BLaER1 treated with 17β-estradiol and CSF1 and Interleukin-3, amounts not matched to agents 10 nM and 100 nM (cell line): ENCODE results near the gene TBL2.
"Not testable (repeated sequence)": the region's sequence is repeated elsewhere in the genome, so short reads cannot be mapped to it uniquely, and the experiment has no call there.

ENCODE experiments used
- H3K27ac ChIP-seq, 11 experiments: shearing (Covaris generic); formaldehyde crosslinking; 2 replicates each; pipeline ENCODE4 v1.8.1; 2022
- H3K27me3 ChIP-seq, 11 experiments: shearing (Covaris generic); formaldehyde crosslinking; 2 replicates each; pipeline ENCODE4 v1.8.1; 2022
- H3K36me3 ChIP-seq, 11 experiments: shearing (Covaris generic); formaldehyde crosslinking; 2 replicates each; pipeline ENCODE4 v1.8.1; 2022
- H3K4me1 ChIP-seq, 10 experiments: shearing (Covaris generic); formaldehyde crosslinking; 2 replicates each; pipeline ENCODE4 v1.8.1; 2022
- H3K4me2 ChIP-seq, 11 experiments: shearing (Covaris generic); formaldehyde crosslinking; 2 replicates each; pipeline ENCODE4 v1.8.1; 2022
- H3K4me3 ChIP-seq, 10 experiments: shearing (Covaris generic); formaldehyde crosslinking; 2 replicates each; pipeline ENCODE4 v1.8.1; 2022
- H3K9ac ChIP-seq, 11 experiments: shearing (Covaris generic); formaldehyde crosslinking; 2 replicates each; pipeline ENCODE4 v1.8.1; 2022
- H3K9me3 ChIP-seq, 11 experiments: shearing (Covaris generic); formaldehyde crosslinking; replicated peaks in 1 of 11; 2 replicates each; pipeline ENCODE4 v1.8.1; 2022
- H4K20me1 ChIP-seq, 11 experiments: shearing (Covaris generic); formaldehyde crosslinking; 2 replicates each; pipeline ENCODE4 v1.8.1; 2022
- Cebpa-rat ChIP-seq, 11 experiments: shearing (Covaris generic); IDR thresholded peaks; 2 replicates each; pipeline ENCODE4 v1.8.1; 2022

TBL2 gene

GRCh38 chr7:73621168-73622063 is 43.0 kb upstream of the TBL2 start:
- Histone ChIP-seq H3K4me2 (no peak overlapping the region), H3K36me3 (no peaks in the 10 kb centered on the region), H3K27me3 (peaks cover 48 to 63% (median 54%) of the 10 kb centered on the region in 11 experiments), H3K27ac (no peak overlapping the region), H3K4me1 (peaks cover 9 to 12% (median 10%) of the 10 kb centered on the region in 10 experiments; a peak in 19 of 20 replicates), H3K9me3 (no peaks in the 10 kb centered on the region), H3K4me3 (no peak overlapping the region), H3K9ac (no peak overlapping the region), H4K20me1 (peaks cover 0 to 16% (median 0%) of the 10 kb centered on the region in 11 experiments; a peak in 7 of 22 replicates)
- no peak for TF ChIP-seq Cebpa-rat (IDR thresholded peaks at IDR 0.05)

- H3K4me2 ChIP-seq, H3K36me3 ChIP-seq, H3K9ac ChIP-seq, H3K4me3 ChIP-seq, H3K27ac ChIP-seq, H3K9me3 ChIP-seq: not testable (repeated sequence)
- H3K27me3 ChIP-seq, result peaks cover 35 to 50% (median 39%) of the 10 kb centered on the region in 11 experiments
- H4K20me1 ChIP-seq, result peaks cover 0 to 12% (median 0%) of the 10 kb centered on the region in 11 experiments; a peak in 7 of 22 replicates
- peaks cover 9 to 21% (median 11%) of the 10 kb centered on the region in 10 experiments; a peak in 19 of 20 replicates for H3K4me1 ChIP-seq
Measured at GRCh38 chr7:73619394-73619793, 41.0 kb upstream of the TBL2 start.

GRCh38 chr7:73618538-73618937 is 40.2 kb upstream of the TBL2 start:
- no peak for TF ChIP-seq Cebpa-rat (IDR thresholded peaks at IDR 0.05)
- Histone ChIP-seq H3K9me3 (no peaks in the 10 kb centered on the region), H3K36me3 (no peaks in the 10 kb centered on the region), H3K4me1 (peaks cover 8 to 19% (median 9%) of the 10 kb centered on the region in 10 experiments; a peak in 19 of 20 replicates), H3K9ac (no peak overlapping the region), H3K27me3 (peaks cover 28 to 48% (median 38%) of the 10 kb centered on the region in 11 experiments), H4K20me1 (peaks cover 0 to 10% (median 0%) of the 10 kb centered on the region in 11 experiments; a peak in 6 of 22 replicates), H3K4me2 (no peak overlapping the region), H3K4me3 (no peak overlapping the region), H3K27ac (no peak overlapping the region)

- H3K4me3 ChIP-seq, H3K4me2 ChIP-seq, H3K27ac ChIP-seq, H3K36me3 ChIP-seq, H3K9ac ChIP-seq, H3K9me3 ChIP-seq: not testable (repeated sequence)
- Histone ChIP-seq H4K20me1 (peaks cover 0 to 12% (median 0%) of the 10 kb centered on the region in 11 experiments; a peak in 2 of 22 replicates), H3K4me1 (peaks cover 0 to 12% (median 0%) of the 10 kb centered on the region in 10 experiments; a peak in 4 of 20 replicates), H3K27me3 (peaks cover 26 to 48% (median 38%) of the 10 kb centered on the region in 11 experiments)
Measured at GRCh38 chr7:73617520-73617919, 39.1 kb upstream of the TBL2 start.

- Histone ChIP-seq H3K36me3 (no peaks in the 10 kb centered on the region), H3K4me1 (peaks cover 0 to 12% (median 0%) of the 10 kb centered on the region in 10 experiments; a peak in 4 of 20 replicates), H3K9me3 (no peaks in the 10 kb centered on the region), H3K4me3 (no peak overlapping the region), H3K9ac (no peak overlapping the region), H3K4me2 (peak overlapping the region in 2 of 11 experiments; percentile 5 to 29; a peak in 2 of 22 replicates), H3K27me3 (peaks cover 14 to 37% (median 27%) of the 10 kb centered on the region in 11 experiments), H4K20me1 (peaks cover 0 to 21% (median 0%) of the 10 kb centered on the region in 11 experiments; a peak in 2 of 22 replicates), H3K27ac (no peak overlapping the region)
- no peak for TF ChIP-seq Cebpa-rat (IDR thresholded peaks at IDR 0.05)
Measured at GRCh38 chr7:73615886-73616285, 37.5 kb upstream of the TBL2 start.

GRCh38 chr7:73614937-73615336 is 36.6 kb upstream of the TBL2 start:
- 0 out of 22 replicates have a peak overlapping the region, but pooled peaks of 1 of the 11 experiments have one; percentile 14 for H3K4me2 ChIP-seq
- peaks cover 0 to 27% (median 0%) of the 10 kb centered on the region in 11 experiments; a peak in 2 of 22 replicates for H4K20me1 ChIP-seq
- H3K27me3 ChIP-seq, result peaks cover 9 to 30% (median 22%) of the 10 kb centered on the region in 11 experiments; a peak in 20 of 22 replicates
- not testable (repeated sequence) for H3K9me3 ChIP-seq, H3K9ac ChIP-seq, H3K36me3 ChIP-seq, H3K4me3 ChIP-seq, H3K27ac ChIP-seq
- H3K4me1 ChIP-seq, result peaks cover 0 to 12% (median 0%) of the 10 kb centered on the region in 10 experiments; a peak in 4 of 20 replicates

GRCh38 chr7:73613954-73614735 is 35.8 kb upstream of the TBL2 start:
- no peak overlapping the region for H3K4me3 ChIP-seq
- peaks cover 0 to 12% (median 0%) of the 10 kb centered on the region in 10 experiments; a peak in 4 of 20 replicates for H3K4me1 ChIP-seq
- TF ChIP-seq Cebpa-rat (IDR thresholded peaks at IDR 0.05), result no peak
- H3K4me2 ChIP-seq, result peak overlapping the region in 1 of 11 experiments; percentile 14; a peak in 1 of 22 replicates
- no peak overlapping the region for H3K27ac ChIP-seq
- H3K9me3 ChIP-seq, result no peaks in the 10 kb centered on the region
- no peaks in the 10 kb centered on the region for H3K36me3 ChIP-seq
- peaks cover 9 to 30% (median 22%) of the 10 kb centered on the region in 11 experiments; a peak in 20 of 22 replicates for H3K27me3 ChIP-seq
- H4K20me1 ChIP-seq, result peaks cover 0 to 27% (median 0%) of the 10 kb centered on the region in 11 experiments; a peak in 2 of 22 replicates
- no peak overlapping the region for H3K9ac ChIP-seq

GRCh38 chr7:73612598-73613269 is 34.4 kb upstream of the TBL2 start:
- H3K27me3 ChIP-seq, result peaks cover 9 to 30% (median 22%) of the 10 kb centered on the region in 11 experiments; a peak in 20 of 22 replicates
- no peaks in the 10 kb centered on the region for H3K9me3 ChIP-seq
- peaks cover 0 to 12% (median 0%) of the 10 kb centered on the region in 10 experiments; a peak in 4 of 20 replicates for H3K4me1 ChIP-seq
- no peak overlapping the region for H3K27ac ChIP-seq
- peaks cover 0 to 27% (median 0%) of the 10 kb centered on the region in 11 experiments; a peak in 2 of 22 replicates for H4K20me1 ChIP-seq
- no peak overlapping the region for H3K9ac ChIP-seq
- H3K4me2 ChIP-seq, result peak overlapping the region in 2 of 11 experiments; percentile 36 to 42; a peak in 2 of 22 replicates
- no peak for TF ChIP-seq Cebpa-rat (IDR thresholded peaks at IDR 0.05)
- H3K36me3 ChIP-seq, result no peaks in the 10 kb centered on the region
- no peak overlapping the region for H3K4me3 ChIP-seq
